ENCODE measurements around the gene SELPLG.
"Not testable (repeated sequence)": the region's sequence is repeated elsewhere in the genome, so short reads cannot be mapped to it uniquely, and the experiment has no call there.

- not testable (repeated sequence) for TF ChIP-seq CTCF, POLR2A, EP300 (IDR thresholded peaks at IDR 0.05)
Observed at GRCh38 chr12:108654622-108655021, 20.9 kb upstream of the SELPLG start.

All from ovary (tissue), 3 donors.